ENCODE results near the gene AGBL1.

The AGBL1 gene

DNA sequence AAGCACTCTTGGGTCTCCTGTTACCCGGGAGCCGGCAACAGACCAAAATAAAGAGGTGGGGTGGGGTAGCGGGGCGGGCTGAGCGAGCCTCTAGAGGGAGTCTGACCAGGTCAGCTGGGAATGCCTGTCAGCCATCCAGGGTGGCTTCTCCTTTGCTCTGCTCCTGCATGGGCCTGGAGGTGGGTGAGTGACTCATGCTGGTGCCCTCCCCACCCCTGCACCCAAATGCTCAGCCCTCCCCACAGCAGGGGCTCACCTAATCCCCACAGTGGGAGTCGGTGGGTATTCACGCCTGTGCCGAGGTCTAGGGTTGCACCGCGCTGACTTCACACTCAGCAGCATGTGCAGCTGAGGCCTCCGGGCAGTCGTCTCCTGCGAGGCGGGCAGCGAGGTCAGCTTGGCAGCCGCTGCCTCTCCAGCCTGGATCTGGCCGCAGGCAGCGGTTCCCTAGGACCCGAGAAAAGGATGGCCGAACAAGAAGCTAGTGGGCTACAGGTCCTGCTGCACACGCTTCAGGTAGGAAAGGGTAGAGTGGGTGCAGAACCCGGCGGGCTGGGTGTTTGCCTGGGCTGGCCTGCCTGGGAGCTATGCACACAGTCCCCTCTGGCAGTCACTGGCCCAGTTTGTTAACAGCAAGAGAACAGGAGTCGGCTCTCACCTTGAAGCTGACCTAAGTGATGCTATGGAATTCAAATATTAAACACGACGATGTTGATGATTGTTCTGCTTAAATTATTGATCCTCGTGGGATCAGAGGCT lies at the start of gene AGBL1:
Gene AGBL1, plus strand, starts transcription at position 364 of the 759 bp plus-strand sequence.
- H3K4me1 Mint-ChIP-seq, result no peaks in the 10 kb centered on the region
- no peak within 1 kb of the TSS for H3K4me3 Mint-ChIP-seq
- no peaks in the 10 kb centered on the region for H3K36me3 Mint-ChIP-seq
- ATAC-seq (no peak), DNase-seq (ENCODE audit: low spot score in 2 of 2) (no peak)
- H3K9me3 Mint-ChIP-seq, result no peaks in the 10 kb centered on the region
- no peak within 1 kb of the TSS for H3K27ac Mint-ChIP-seq

DNA sequence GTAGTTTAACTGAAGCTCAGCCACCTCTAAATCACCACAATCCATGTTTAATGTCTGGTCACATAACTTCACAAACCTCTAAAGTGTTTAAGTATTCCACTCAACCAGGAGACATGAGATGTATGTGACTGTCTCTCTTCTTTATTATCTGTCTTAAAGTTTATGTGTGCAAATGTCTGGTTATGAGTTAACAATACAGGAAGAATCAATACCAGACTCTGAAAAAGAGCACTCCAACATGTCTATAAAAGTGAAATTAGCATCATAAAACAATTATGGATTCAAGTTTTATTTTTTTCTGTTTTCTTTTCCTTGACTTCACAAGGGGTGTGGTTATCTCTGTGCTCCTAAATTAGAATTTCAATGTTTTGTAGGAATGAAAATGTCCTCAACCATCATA lies 44.8 kb upstream of the AGBL1 start:
- no peaks in the 10 kb centered on the region for H3K36me3 Mint-ChIP-seq
- no peaks in the 10 kb centered on the region for H3K9me3 Mint-ChIP-seq
- no peak overlapping the region for H3K27ac Mint-ChIP-seq
- DNase-seq (ENCODE audit: low spot score in 2 of 2), result no peak
- no peak overlapping the region for H3K4me3 Mint-ChIP-seq
- no peaks in the 10 kb centered on the region for H3K4me1 Mint-ChIP-seq
- ATAC-seq, result no peak

DNA sequence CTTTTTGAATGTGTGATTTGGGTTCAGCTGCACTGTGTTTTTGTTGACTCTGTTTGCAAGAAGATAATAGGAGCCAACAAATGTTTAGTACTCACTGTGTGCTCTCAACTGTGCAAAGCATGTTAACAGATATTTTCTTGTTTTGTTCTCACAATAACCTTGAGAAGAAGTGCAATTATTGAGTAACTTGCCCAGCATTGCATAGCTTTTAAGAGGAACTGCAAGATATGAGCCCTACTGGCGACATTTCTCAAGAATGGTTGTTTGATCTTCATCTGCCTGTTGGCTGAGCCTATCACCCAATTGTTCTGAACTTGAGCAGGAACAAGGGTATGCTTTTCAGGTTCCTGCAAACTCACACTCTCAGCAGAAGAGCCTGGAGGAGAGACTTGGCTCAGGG lies 43.4 kb upstream of the AGBL1 start:
- H3K27ac Mint-ChIP-seq, result no peak overlapping the region
- no peaks in the 10 kb centered on the region for H3K9me3 Mint-ChIP-seq
- H3K4me3 Mint-ChIP-seq, result no peak overlapping the region
- no peak for ATAC-seq
- no peaks in the 10 kb centered on the region for H3K4me1 Mint-ChIP-seq
- no peaks in the 10 kb centered on the region for H3K36me3 Mint-ChIP-seq
- DNase-seq (ENCODE audit: low spot score in 2 of 2), result no peak

DNA sequence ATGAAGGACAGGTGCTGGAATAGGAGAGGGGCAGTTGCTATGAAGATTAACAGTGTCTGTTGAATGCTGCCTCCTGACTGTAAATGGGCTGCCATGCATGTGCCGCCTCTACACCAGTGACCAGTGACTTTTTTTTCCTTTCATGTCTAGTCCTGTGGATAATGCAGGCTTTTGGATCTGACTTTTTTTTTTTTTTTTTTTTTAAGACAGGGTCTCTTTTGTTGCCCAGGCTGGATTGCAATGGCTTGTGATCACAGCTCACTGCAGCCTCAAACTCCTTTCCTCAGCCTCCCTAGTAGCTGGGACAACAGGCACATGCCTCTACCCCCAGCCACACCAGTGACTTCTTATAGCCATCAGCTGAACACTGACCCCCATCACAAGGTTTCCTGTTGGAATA lies 41.2 kb upstream of the AGBL1 start:
- no peaks in the 10 kb centered on the region for H3K9me3 Mint-ChIP-seq
- no peak overlapping the region for H3K27ac Mint-ChIP-seq
- H3K36me3 Mint-ChIP-seq, result no peaks in the 10 kb centered on the region
- H3K4me3 Mint-ChIP-seq, result no peak overlapping the region
- ATAC-seq, result no peak
- no peaks in the 10 kb centered on the region for H3K4me1 Mint-ChIP-seq
- no peak for DNase-seq (ENCODE audit: low spot score in 2 of 2)

DNA sequence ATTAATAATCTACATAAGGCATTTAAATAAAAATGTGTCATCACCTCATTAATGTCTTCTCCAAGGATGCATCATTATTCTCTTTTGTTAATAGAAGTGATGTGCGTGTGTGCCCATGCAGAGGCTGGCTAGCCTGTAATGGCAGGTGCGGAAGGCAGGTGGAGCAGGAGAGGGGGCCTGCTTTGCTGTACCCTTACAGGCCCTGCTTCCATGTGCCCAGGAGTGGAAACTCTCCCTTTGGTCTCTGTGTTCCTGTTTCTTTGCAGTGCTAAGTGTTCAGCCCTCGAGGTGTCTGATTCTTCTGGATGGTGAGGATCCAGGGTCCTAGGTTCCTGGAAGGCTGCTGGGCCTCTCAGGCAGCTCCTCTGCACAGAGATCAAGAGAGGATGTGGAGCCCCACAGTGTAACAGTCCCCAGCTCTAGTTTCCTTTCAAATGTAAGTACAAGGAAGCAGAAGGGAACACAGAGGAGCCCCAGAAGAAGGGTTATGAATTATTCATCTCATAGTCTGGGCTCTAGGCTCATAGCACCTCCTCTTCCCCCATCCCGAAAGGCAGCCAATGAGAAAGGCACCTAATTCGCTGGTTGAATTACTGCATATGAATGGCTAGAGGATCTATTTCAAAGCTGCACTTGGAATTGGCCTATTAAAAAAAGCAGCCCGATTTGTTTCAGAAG lies 39.2 kb upstream of the AGBL1 start:
- H3K27ac Mint-ChIP-seq, result no peak overlapping the region
- ATAC-seq, result no peak
- no peaks in the 10 kb centered on the region for H3K4me1 Mint-ChIP-seq
- H3K4me3 Mint-ChIP-seq, result no peak overlapping the region
- DNase-seq (ENCODE audit: low spot score in 2 of 2), result no peak
- no peaks in the 10 kb centered on the region for H3K36me3 Mint-ChIP-seq
- H3K9me3 Mint-ChIP-seq, result no peaks in the 10 kb centered on the region

DNA sequence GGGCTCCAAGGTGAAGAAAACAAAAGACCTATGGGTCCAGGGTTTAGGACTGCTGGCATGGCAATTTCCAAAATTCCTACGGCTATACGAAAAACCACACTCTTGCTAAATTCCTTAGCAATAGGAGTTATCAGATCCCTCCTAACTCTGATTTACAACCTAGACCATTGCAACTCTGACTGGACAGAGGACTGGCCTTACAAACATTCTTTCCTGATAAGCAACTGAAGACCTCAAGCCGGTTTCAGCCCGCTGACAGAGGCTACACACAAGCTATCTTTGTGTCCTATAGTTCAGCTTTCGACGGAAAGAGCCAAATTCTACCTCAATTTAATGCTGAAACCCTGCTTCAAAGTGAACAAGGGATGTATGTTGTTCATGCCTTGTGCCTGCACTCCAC lies 38.3 kb upstream of the AGBL1 start:
- no peak overlapping the region for H3K4me3 Mint-ChIP-seq
- no peaks in the 10 kb centered on the region for H3K4me1 Mint-ChIP-seq
- DNase-seq (ENCODE audit: low spot score in 2 of 2) (no peak), ATAC-seq (no peak)
- H3K27ac Mint-ChIP-seq, result no peak overlapping the region
- H3K9me3 Mint-ChIP-seq, result no peaks in the 10 kb centered on the region
- H3K36me3 Mint-ChIP-seq, result no peaks in the 10 kb centered on the region

DNA sequence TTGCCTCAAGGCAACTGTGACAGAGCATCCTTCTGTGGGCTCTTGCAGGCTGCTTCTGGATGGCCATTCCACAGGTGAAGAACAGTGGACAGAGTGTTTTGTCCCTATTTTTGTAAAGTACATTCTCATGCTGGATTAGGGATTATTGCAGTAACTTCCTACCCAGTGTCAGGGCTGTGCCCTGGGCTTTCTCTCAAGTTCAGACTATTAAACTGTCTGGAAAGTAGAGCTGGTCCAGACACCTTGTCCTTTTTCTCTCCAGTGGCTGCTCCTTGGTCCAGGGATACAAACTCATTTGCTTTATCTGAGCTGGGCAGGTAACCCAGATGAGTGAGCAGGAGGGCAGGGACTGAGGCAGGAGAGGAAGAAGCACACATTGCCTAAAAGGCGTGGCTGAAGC lies 37.4 kb upstream of the AGBL1 start:
- ATAC-seq, result no peak
- Mint-ChIP-seq H3K4me3 (no peak overlapping the region), H3K27ac (no peak overlapping the region), H3K4me1 (no peaks in the 10 kb centered on the region), H3K36me3 (no peaks in the 10 kb centered on the region), H3K9me3 (no peaks in the 10 kb centered on the region)
- DNase-seq (ENCODE audit: low spot score in 2 of 2), result no peak

DNA sequence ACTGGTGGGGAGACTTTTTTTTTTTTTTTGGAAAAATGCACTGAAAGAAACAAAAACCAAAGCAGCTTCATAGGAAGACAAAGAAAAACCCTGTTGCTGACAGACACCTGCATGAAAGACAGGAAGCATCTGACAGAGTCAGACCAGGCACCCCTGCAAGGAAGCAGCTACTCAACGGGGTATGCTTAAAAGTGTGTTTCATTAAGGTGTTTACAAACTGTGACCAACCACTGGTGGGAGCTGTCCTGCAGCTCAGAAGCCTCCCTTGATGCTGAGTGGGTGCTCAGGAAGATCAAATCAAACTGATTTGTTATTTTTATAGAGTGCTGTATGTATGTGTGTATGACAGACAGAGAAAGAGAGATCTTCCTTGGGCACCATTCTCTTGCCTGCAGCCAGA lies 34.7 kb upstream of the AGBL1 start:
- Mint-ChIP-seq H3K27ac (no peak overlapping the region), H3K36me3 (no peaks in the 10 kb centered on the region), H3K4me1 (no peaks in the 10 kb centered on the region), H3K9me3 (no peaks in the 10 kb centered on the region), H3K4me3 (no peak overlapping the region)
- DNase-seq (ENCODE audit: low spot score in 2 of 2), result no peak
- ATAC-seq, result no peak

DNA sequence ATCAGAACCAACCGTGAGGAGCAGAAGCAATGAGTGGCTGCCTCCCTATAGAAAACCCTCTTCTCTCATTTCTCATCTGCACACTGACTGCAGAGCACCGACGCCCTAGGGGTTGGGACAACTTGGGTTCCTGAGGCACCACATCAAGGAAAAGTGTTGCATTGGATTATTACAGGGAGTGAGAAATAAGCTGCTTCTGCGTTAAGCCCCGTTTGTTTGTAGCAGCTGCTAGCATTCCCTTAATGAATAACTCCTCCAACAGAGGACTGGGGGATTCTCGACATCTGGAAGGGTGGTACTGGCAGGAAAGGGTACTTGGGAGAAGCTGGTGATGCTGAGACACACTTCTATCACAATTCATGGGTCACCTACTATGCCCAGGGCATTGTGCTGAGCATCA lies 25.3 kb upstream of the AGBL1 start:
- ATAC-seq, result no peak
- Mint-ChIP-seq H3K4me3 (no peak overlapping the region), H3K27ac (no peak overlapping the region), H3K9me3 (no peaks in the 10 kb centered on the region), H3K36me3 (no peaks in the 10 kb centered on the region), H3K4me1 (no peaks in the 10 kb centered on the region)
- DNase-seq (ENCODE audit: low spot score in 2 of 2), result no peak

DNA sequence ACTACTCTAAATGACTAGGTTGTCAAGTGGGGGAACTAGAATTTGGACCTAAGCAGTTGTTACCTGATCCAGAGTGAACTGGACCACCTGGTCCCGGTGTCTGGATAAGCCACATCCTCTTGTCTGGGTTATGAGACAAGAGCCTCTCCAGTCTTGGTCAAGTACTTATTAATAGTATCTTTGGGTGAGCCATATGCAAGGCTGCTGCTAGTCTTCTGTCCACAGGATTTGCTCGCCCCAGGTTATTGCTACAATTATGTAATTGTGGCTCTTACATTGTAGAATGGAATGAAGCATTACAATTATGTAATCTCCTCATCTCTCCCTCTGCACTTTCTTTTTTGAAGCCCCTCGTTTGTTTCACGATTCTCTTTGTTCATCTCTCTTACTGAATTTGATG lies 24.0 kb upstream of the AGBL1 start:
- no peaks in the 10 kb centered on the region for H3K9me3 Mint-ChIP-seq
- H3K36me3 Mint-ChIP-seq, result no peaks in the 10 kb centered on the region
- no peak overlapping the region for H3K27ac Mint-ChIP-seq
- H3K4me3 Mint-ChIP-seq, result no peak overlapping the region
- no peaks in the 10 kb centered on the region for H3K4me1 Mint-ChIP-seq
- ATAC-seq (no peak), DNase-seq (ENCODE audit: low spot score in 2 of 2) (no peak)

DNA sequence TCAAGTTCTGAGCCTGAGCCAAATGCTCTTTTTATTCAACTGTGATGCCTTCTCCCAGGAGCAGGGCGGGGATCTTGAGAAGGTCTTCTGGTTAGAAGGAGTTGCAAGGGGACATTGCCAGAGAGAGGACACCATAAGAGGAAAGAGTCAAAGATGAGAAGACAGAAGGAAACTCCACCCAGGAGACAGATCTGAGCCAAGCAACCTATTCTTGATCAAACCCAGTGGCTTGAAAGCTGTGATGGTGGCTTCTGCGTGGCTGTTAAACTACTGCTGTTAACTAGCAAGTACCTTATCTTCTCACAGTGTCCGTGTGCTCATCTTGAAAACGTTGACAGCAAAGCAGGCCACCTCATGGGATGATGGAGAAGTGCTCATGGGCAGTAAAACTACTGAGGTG lies 19.8 kb upstream of the AGBL1 start:
- Mint-ChIP-seq H3K4me3 (no peak overlapping the region), H3K9me3 (no peaks in the 10 kb centered on the region), H3K27ac (no peak overlapping the region), H3K36me3 (no peaks in the 10 kb centered on the region), H3K4me1 (no peaks in the 10 kb centered on the region)
- ATAC-seq (no peak), DNase-seq (ENCODE audit: low spot score in 2 of 2) (no peak)

DNA sequence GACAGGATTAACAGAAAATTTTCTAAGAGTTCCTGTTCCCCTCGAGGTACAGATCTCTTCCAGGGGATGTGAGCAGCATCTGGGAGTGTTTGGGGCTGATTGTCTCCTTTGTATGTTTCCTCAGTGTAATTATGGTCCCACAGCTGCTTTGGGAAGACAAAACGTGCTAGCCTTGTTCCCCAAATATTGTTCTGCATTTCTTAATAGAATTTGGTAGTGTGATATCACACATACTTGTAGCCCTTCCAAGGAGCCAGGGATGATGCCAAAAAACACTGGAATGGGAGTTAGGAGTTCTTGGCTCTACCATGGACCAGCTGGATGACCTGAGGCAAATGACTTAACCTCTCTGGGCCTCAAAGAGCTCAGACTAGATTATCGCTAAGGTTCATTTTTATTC lies 19.0 kb upstream of the AGBL1 start:
- Mint-ChIP-seq H3K4me1 (no peaks in the 10 kb centered on the region), H3K36me3 (no peaks in the 10 kb centered on the region), H3K4me3 (no peak overlapping the region), H3K27ac (no peak overlapping the region), H3K9me3 (no peaks in the 10 kb centered on the region)
- no peak for DNase-seq (ENCODE audit: low spot score in 2 of 2)
- no peak for ATAC-seq

DNA sequence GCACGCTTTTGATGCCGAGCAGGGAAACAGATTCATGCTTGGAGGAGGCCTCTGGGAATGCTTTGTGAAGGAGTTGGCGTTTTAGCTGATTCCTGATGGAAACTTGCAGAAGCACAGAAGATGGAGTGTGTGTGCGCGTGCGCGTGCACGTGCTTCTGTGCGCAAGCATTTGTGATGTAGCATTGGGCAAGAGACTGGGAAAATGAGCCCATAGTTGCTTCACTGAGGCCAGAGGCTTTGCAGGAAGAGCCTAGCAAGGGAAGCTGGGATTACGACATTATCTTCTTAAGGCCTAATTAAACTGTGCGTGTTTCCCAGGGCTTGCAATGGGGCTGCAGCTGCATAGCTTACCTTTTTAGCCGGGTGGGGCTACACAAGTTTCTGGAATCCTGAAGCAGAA lies 18.1 kb upstream of the AGBL1 start:
- Mint-ChIP-seq H3K4me1 (no peaks in the 10 kb centered on the region), H3K9me3 (no peaks in the 10 kb centered on the region), H3K4me3 (no peak overlapping the region), H3K27ac (no peak overlapping the region), H3K36me3 (no peaks in the 10 kb centered on the region)
- no peak for ATAC-seq
- no peak for DNase-seq (ENCODE audit: low spot score in 2 of 2)

DNA sequence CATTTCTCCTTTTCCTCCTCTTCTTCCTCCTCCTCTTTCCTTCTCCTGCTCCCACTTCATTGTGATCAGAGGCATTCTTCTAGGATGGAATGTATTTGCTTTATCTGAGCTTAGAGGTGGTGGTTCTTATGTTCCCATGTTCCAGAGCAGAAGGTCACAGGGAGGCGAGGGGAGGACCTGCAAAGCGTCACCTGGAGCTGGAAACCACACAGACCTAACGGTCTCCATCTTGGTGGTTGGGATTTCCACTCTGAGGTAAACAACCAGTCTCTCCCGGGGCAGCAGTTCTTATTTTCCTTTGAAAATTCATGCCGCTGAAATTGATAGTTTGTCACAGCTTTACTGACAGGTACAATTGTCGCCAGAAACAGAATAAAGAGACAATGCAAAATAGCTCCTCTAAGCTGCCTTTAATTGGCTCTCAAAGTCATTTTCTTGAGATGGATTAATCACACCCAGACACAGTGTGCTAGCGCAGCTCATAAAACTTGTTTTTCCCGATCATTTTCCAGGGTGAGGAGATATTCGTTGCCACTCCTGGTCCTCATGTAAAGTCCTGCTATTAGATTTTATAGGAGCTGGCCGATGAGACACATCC lies 16.9 kb upstream of the AGBL1 start:
- no peak for DNase-seq (ENCODE audit: low spot score in 2 of 2)
- no peak for ATAC-seq
- Mint-ChIP-seq H3K27ac (no peak overlapping the region), H3K4me1 (no peaks in the 10 kb centered on the region), H3K4me3 (no peak overlapping the region), H3K36me3 (no peaks in the 10 kb centered on the region), H3K9me3 (peaks cover 8% of the 10 kb centered on the region)

DNA sequence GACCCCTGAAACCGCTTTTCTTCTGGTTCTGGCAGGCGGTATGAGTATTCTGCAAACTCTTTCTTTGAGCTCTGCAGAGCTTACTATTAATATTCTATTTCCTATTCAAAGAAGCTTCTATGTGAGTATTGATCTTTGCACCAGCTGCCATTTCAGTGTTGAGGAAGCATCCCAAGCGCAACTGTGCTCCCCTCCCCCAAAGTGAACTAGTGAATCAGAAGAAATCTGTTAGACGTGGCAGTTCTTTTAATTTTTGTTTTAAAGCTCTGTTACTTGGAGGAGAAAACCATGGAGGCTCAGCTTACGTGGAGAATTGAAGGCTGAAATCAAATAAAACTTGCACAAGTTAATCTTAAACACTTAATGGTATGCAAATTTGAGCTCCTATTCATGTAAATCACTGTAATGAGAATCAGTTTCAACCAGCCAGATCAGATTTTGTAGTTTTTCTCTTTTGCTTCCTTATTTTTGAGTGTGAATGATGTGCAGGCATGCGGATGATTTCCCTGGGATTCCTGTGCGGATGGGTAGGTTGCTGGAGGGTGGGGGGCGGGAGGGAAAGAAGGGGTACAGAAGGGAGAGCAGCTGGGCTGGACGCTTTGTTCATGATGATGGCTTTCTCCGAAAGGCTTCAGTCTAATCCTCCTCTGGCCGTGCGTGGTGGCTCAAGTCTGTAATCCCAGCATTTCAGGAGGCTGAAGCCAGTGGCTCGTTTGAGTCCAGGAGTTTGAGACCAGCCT lies 16.1 kb upstream of the AGBL1 start:
- Mint-ChIP-seq H3K4me3 (no peak overlapping the region), H3K9me3 (peaks cover 11% of the 10 kb centered on the region), H3K4me1 (no peaks in the 10 kb centered on the region), H3K27ac (no peak overlapping the region), H3K36me3 (no peaks in the 10 kb centered on the region)
- no peak for DNase-seq (ENCODE audit: low spot score in 2 of 2)
- no peak for ATAC-seq

DNA sequence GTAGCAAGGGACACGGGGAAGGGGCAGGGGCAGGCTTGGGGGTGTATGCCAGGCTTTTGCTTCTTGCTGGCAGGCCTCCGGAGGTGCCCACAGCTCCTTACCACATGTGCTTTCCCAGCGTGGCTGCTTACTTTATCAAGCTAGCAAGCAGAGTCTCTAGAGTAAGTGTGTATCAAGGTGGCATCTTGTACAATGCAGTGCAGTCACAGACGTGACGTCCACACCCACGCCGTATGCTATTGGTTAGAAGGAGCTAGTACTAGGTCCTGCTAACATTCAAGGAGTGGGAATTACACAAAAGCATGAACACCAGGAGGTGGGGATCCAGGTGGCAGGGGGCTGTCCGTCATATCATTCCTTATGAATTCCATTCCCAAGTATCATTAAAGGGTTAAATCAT lies 15.3 kb upstream of the AGBL1 start:
- DNase-seq (ENCODE audit: low spot score in 2 of 2) (no peak), ATAC-seq (no peak)
- peaks cover 11% of the 10 kb centered on the region for H3K9me3 Mint-ChIP-seq
- no peaks in the 10 kb centered on the region for H3K4me1 Mint-ChIP-seq
- H3K27ac Mint-ChIP-seq, result no peak overlapping the region
- no peaks in the 10 kb centered on the region for H3K36me3 Mint-ChIP-seq
- no peak overlapping the region for H3K4me3 Mint-ChIP-seq

All from stimulated activated effector memory CD8-positive, alpha-beta T cell treated with anti-CD3 and anti-CD28 coated beads, Interleukin-12 subunit alpha, Interleukin-12 subunit beta, amount 100 ng/mL, for 72 hours (primary cell).